OCI-LY1 (cell line): ENCODE results near the gene THRAP3.

ENCODE experiments used
- H2AFZ ChIP-seq: fragments of 200-600 bp; sonication (generic), shearing (Covaris generic); 2 replicates; pipeline ENCODE4 v1.6.0; 2014; ENCODE audit warnings: antibody characterized with exemption, mild to moderate bottlenecking, low read length
- H3F3A ChIP-seq: fragments of 200-600 bp; sonication (generic), shearing (Covaris generic); 2 replicates; pipeline ENCODE4 v1.6.0; 2014; ENCODE audit warnings: mild to moderate bottlenecking, antibody characterized with exemption, low read length, moderate library complexity; ENCODE audit not compliant: insufficient read depth
- H3K27ac ChIP-seq: fragments of 200-600 bp; sonication (generic); 2 replicates; pipeline ENCODE4 v1.5.1; 2014; ENCODE audit warnings: low read length, mixed run types, mild to moderate bottlenecking, low read depth; ENCODE audit not compliant: poor library complexity, severe bottlenecking
- H3K27me3 ChIP-seq: fragments of 200-600 bp; sonication (generic); 2 replicates; pipeline ENCODE4 v1.6.0; 2014; ENCODE audit warnings: antibody characterized with exemption, mild to moderate bottlenecking, low read length, moderate library complexity; ENCODE audit not compliant: insufficient read depth
- H3K36me3 ChIP-seq: fragments of 200-600 bp; sonication (generic); 2 replicates; pipeline ENCODE4 v1.6.1; 2014; ENCODE audit warnings: mild to moderate bottlenecking, antibody characterized with exemption, low read length, moderate library complexity, mixed read lengths; ENCODE audit not compliant: insufficient read depth
- H3K4me1 ChIP-seq: fragments of 200-600 bp; sonication (generic); 2 replicates; pipeline ENCODE4 v1.5.1; 2014; ENCODE audit warnings: mild to moderate bottlenecking, low read length, moderate library complexity; ENCODE audit not compliant: insufficient read depth, severe bottlenecking
- H3K4me2 ChIP-seq: fragments of 200-600 bp; sonication (generic), shearing (Covaris generic); 2 replicates; pipeline ENCODE4 v1.6.1; 2014; ENCODE audit warnings: low read length
- H3K4me3 ChIP-seq: fragments of 200-600 bp; sonication (generic); 2 replicates; pipeline ENCODE4 v1.5.1; 2014; ENCODE audit warnings: low read length, low read depth, mild to moderate bottlenecking, mixed read lengths; ENCODE audit not compliant: poor library complexity, severe bottlenecking
- H3K79me2 ChIP-seq: fragments of 200-600 bp; shearing (Covaris generic); 2 replicates; pipeline ENCODE4 v1.6.1; 2016; ENCODE audit warnings: mixed run types, low read length, mixed read lengths; ENCODE audit not compliant: insufficient read depth
- H3K9ac ChIP-seq: fragments of 200-600 bp; sonication (generic), shearing (Covaris generic); 2 replicates; pipeline ENCODE4 v1.6.1; 2014; ENCODE audit warnings: mild to moderate bottlenecking, low read length, mixed read lengths
- H3K9me2 ChIP-seq: fragments of 200-600 bp; sonication (generic), shearing (Covaris generic); 2 replicates; pipeline ENCODE4 v1.6.1; 2014; ENCODE audit warnings: low read depth, mild to moderate bottlenecking, low read length, mixed read lengths
- H3K9me3 ChIP-seq: fragments of 200-600 bp; shearing (Covaris generic); 2 replicates; pipeline ENCODE4 v1.6.1; 2014; ENCODE audit warnings: low read length, mixed read lengths
- H4K20me1 ChIP-seq: fragments of 200-600 bp; sonication (generic), shearing (Covaris generic); 2 replicates; pipeline ENCODE4 v1.6.0; 2016; ENCODE audit warnings: mild to moderate bottlenecking, low read length; ENCODE audit not compliant: insufficient read depth
- EZH2 ChIP-seq: fragments of 200-600 bp; sonication (generic), shearing (Covaris generic); IDR thresholded peaks from 2 replicates; pipeline ENCODE4 v1.8.0; 2017; ENCODE audit warnings: borderline replicate concordance, mixed run types, mild to moderate bottlenecking, antibody characterized with exemption, low read length, moderate library complexity, mixed read lengths
- TF ChIP-seq, protein P1 (sequence below): fragments of 200-600 bp; sonication (generic), shearing (Covaris generic); IDR thresholded peaks from 2 replicates; pipeline ENCODE4 v1.5.1; 2017; ENCODE audit warnings: mild to moderate bottlenecking, antibody characterized with exemption, low read length, moderate library complexity, mixed read lengths

THRAP3 gene

DNA sequence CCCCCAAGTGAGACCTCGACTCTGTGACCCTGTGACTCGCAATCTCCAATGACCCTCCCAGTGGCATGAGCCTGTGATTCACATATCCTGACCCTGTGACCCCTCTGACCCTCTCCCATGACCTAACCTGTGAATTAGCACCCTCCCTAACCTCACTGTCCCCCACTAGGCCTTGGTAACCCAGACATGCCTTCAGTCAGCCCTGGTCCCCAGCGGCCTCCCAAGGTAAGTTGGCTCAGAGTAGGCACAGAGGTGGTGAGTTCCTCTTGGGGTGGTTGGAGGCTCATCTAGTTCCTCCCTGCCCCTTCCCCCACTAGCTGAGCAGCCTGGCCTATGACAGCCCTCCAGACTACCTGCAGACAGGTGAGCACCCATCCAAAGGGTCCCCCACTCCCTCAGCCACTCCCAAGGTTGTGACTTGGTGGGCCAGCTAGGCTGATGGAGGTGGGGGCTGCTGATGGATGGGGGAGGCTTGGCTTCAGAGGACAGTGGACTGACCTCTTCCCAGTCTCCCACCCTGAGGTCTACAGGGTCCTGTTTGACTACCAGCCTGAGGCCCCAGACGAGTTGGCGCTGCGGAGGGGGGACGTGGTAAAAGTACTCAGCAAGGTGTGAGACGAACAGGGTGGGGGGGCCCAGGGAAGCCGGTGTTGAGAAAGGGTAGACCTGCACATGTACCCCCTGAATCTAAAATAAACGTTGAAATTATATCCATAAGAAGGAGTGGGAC lies 83.5 kb downstream of the THRAP3 start:
- no peaks in the 10 kb centered on the region for H3K9me2 ChIP-seq
- no peaks in the 10 kb centered on the region for H3F3A ChIP-seq
- H3K27ac ChIP-seq = peak overlapping the region; percentile 49
- H3K9me3 ChIP-seq = no peaks in the 10 kb centered on the region
- H3K27me3 ChIP-seq = no peaks in the 10 kb centered on the region
- peak overlapping the region; percentile 56 for H3K9ac ChIP-seq
- H3K4me3 ChIP-seq = peak overlapping the region; percentile 62
- H4K20me1 ChIP-seq = no peaks in the 10 kb centered on the region
- no peaks in the 10 kb centered on the region for H3K79me2 ChIP-seq
- peaks cover 44% of the 10 kb centered on the region for H3K4me1 ChIP-seq
- no peak overlapping the region for H2AFZ ChIP-seq
- H3K4me2 ChIP-seq = peak overlapping the region; percentile 68
- TF ChIP-seq EZH2 = no peak
- TF ChIP-seq, protein P1, sequence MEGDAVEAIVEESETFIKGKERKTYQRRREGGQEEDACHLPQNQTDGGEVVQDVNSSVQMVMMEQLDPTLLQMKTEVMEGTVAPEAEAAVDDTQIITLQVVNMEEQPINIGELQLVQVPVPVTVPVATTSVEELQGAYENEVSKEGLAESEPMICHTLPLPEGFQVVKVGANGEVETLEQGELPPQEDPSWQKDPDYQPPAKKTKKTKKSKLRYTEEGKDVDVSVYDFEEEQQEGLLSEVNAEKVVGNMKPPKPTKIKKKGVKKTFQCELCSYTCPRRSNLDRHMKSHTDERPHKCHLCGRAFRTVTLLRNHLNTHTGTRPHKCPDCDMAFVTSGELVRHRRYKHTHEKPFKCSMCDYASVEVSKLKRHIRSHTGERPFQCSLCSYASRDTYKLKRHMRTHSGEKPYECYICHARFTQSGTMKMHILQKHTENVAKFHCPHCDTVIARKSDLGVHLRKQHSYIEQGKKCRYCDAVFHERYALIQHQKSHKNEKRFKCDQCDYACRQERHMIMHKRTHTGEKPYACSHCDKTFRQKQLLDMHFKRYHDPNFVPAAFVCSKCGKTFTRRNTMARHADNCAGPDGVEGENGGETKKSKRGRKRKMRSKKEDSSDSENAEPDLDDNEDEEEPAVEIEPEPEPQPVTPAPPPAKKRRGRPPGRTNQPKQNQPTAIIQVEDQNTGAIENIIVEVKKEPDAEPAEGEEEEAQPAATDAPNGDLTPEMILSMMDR = no peak
- peaks cover 43% of the 10 kb centered on the region for H3K36me3 ChIP-seq

DNA sequence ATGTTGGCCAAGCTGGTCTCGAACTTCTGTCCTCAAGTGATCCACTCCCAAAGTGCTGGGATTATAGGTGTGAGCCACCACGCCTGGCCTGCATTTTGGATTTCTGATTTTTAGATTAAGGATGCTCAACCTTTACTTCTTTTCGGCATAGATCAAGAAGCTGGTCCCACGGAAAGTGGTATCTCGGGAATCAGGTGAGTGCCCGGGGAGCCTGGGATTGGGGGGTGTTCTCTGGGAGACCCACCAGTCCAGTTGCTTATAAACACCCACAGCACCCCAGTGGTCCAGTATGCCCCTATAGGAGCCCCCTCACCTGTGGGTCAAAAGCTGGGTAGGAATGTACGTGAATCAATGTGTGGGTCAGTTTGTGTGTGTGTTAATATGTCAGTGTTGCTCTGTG lies 85.2 kb downstream of the THRAP3 start:
- Histone ChIP-seq H3K27ac (peak overlapping the region; percentile 49), H3K4me2 (0 out of 2 replicates have a peak overlapping the region, but pooled peaks have one; percentile 68), H2AFZ (no peak overlapping the region), H3K4me3 (no peak overlapping the region), H3K9me3 (no peaks in the 10 kb centered on the region), H3F3A (no peaks in the 10 kb centered on the region), H3K9ac (no peak overlapping the region), H3K9me2 (no peaks in the 10 kb centered on the region), H3K36me3 (peaks cover 29% of the 10 kb centered on the region), H3K79me2 (no peaks in the 10 kb centered on the region), H4K20me1 (no peaks in the 10 kb centered on the region), H3K4me1 (peaks cover 37% of the 10 kb centered on the region), H3K27me3 (no peaks in the 10 kb centered on the region)
- no peak for TF ChIP-seq EZH2
- TF ChIP-seq, protein P1 = no peak

DNA sequence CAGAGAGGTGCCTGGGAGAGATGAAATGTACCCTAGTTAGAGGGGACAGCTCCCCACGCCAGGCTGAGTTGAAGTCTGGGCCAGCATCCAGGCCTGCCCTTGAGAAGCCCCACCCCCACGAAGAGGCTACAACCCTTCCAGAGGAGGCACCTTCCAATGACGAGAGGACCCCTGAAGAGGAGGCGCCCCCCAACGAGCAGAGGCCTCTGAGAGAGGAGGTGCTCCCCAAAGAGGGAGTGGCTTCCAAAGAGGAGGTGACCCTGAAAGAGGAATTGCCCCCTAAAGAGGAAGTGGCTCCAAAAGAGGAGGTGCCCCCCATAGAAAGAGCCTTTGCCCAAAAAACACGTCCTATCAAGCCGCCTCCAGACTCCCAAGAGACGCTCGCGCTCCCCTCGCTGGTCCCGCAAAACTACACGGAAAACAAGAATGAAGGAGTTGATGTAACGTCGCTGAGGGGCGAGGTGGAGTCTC lies 96.1 kb downstream of the THRAP3 start:
- Histone ChIP-seq H3F3A (no peaks in the 10 kb centered on the region), H4K20me1 (no peaks in the 10 kb centered on the region), H3K4me2 (peak overlapping the region; percentile 56; the same call in 1 of the 2 replicates), H3K9me2 (no peaks in the 10 kb centered on the region), H3K4me1 (peaks cover 35% of the 10 kb centered on the region), H3K9me3 (no peaks in the 10 kb centered on the region), H3K9ac (no peak overlapping the region; the same call in 1 of the 2 replicates), H2AFZ (no peak overlapping the region), H3K4me3 (peak overlapping the region; percentile 45), H3K27me3 (no peaks in the 10 kb centered on the region; the same call in 1 of the 2 replicates), H3K36me3 (peaks cover 12% of the 10 kb centered on the region; the same call in 1 of the 2 replicates), H3K27ac (no peak overlapping the region), H3K79me2 (no peaks in the 10 kb centered on the region)
- TF ChIP-seq, protein P1 = no peak
- TF ChIP-seq EZH2 = no peak
